T-cell (primary cell): ENCODE results near the gene KAZN. TPM values are rescaled to one million over a fixed set of nuclear protein-coding genes. Genes with fewer than 3 reads are reported as not detected.

Source experiments
- ATAC-seq, 4 experiments: fragments of 200-7000 bp in 3 of 4; fragments of 150-1000 bp in 1 of 4; cut with Tn5 transposase; replicated peaks in 1 of 4; 1 replicate in 3 of 4; 2 replicates in 1 of 4; pipeline ENCODE4 v1.10.0; 2021; ENCODE audit warnings: moderate library complexity in 3 of 4, mild to moderate bottlenecking in 2 of 4, moderate number of reproducible peaks in 1 of 4
- CTCF ChIA-PET, 2 donors: fragments of 300-600 bp; sonication (Branson Sonifier 250); formaldehyde crosslinking; loops; one replicate each; lab custom pipeline; 2022; ENCODE audit warnings: antibody characterized with exemption in 2 of 2; lab: Charles Lee
- POLR2A ChIA-PET, 2 donors: fragments of 300-600 bp; sonication (Branson Sonifier 250); formaldehyde crosslinking; loops; one replicate each; lab custom pipeline; 2022; ENCODE audit warnings: antibody characterized with exemption in 2 of 2; lab: Charles Lee
- DNase-seq, 35 experiments: peaks; one replicate each; pipeline versions ENCODE4 v3.0.0 to v3.0.0-alpha.2; 2013 to 2023
- H3K27ac ChIP-seq: one replicate; pipeline ENCODE4 v1.5.1; 2013; ENCODE audit warnings: low read length
- H3K27me3 ChIP-seq, 2 experiments: replicated peaks in 1 of 2; 1 replicate in 1 of 2; 2 replicates in 1 of 2; pipeline versions ENCODE4 v1.6.1 to v1.7.0; 2013; ENCODE audit warnings: low read length in 1 of 2, mixed read lengths in 1 of 2; ENCODE audit not compliant: control insufficient read depth in 2 of 2, insufficient read depth in 2 of 2; ENCODE audit errors: extremely low read depth in 1 of 2
- H3K36me3 ChIP-seq, 2 donors: 1 replicate in 1 of 2; 2 replicates in 1 of 2; pipeline versions ENCODE4 v1.6.1 to v1.7.0; 2013; ENCODE audit warnings: low read length in 1 of 2; ENCODE audit not compliant: control insufficient read depth in 2 of 2, insufficient read depth in 1 of 2; ENCODE audit errors: extremely low read depth in 1 of 2
- H3K4me1 ChIP-seq, 2 experiments: 1 replicate in 1 of 2; 2 replicates in 1 of 2; pipeline versions ENCODE4 v1.6.1 to v1.7.0; 2013; ENCODE audit warnings: low read length in 2 of 2, mixed read lengths in 1 of 2; ENCODE audit not compliant: insufficient read depth in 2 of 2, control insufficient read depth in 1 of 2; ENCODE audit errors: extremely low read depth in 1 of 2
- H3K4me3 ChIP-seq, 2 donors: 1 replicate in 1 of 2; 2 replicates in 1 of 2; pipeline versions ENCODE4 v1.5.1 to v1.7.0; 2013; ENCODE audit warnings: mild to moderate bottlenecking in 2 of 2, low read length in 1 of 2, moderate library complexity in 1 of 2; ENCODE audit not compliant: control insufficient read depth in 1 of 2; ENCODE audit errors: extremely low read depth in 1 of 2
- H3K9me3 ChIP-seq: 2 replicates; pipeline ENCODE4 v1.7.0; 2013
- H3K27ac Mint-ChIP-seq, 2 donors: one replicate each; pipeline ENCODE4 v1.8.0; 2020 to 2021; ENCODE audit warnings: mild to moderate bottlenecking in 2 of 2, mixed read lengths in 2 of 2
- H3K27me3 Mint-ChIP-seq, 2 donors: one replicate each; pipeline ENCODE4 v1.8.0; 2021 to 2022; ENCODE audit warnings: mixed read lengths in 2 of 2
- H3K36me3 Mint-ChIP-seq: one replicate; pipeline ENCODE4 v1.8.0; 2021; ENCODE audit warnings: mixed read lengths
- H3K4me1 Mint-ChIP-seq, 3 donors: one replicate each; pipeline ENCODE4 v1.8.0; 2020 to 2022; ENCODE audit warnings: mixed read lengths in 3 of 3, mild to moderate bottlenecking in 1 of 3
- H3K4me3 Mint-ChIP-seq, 3 donors: one replicate each; pipeline ENCODE4 v1.8.0; 2020 to 2022; ENCODE audit warnings: mild to moderate bottlenecking in 3 of 3, mixed read lengths in 3 of 3, moderate library complexity in 3 of 3
- H3K9me3 Mint-ChIP-seq, 3 donors: one replicate each; pipeline ENCODE4 v1.8.0; 2020 to 2022; ENCODE audit warnings: mixed read lengths in 3 of 3
- WGBS: methylation state at CpG from one replicate; pipeline ENCODE4 v1.1.5; 2013; ENCODE audit warnings: missing lambda C conversion rate; ENCODE audit not compliant: insufficient coverage; 5-methylcytosine and 5-hydroxymethylcytosine counted together
- total RNA-seq, 35 experiments: library from RNA in 6 of 35; stranded (reverse) in 6 of 35; fragments of 120-200 nt in 1 of 35; gene quantifications; one replicate each; pipeline versions ENCODE4 v1.2.1 to v1.2.4 and lab custom pipeline; 2013 to 2026

The KAZN gene
- total RNA-seq, 5 donors from 2014 or later (not counting 1 experiment from before 2014, with no cell fraction given) = 0.18 to 0.58 (median 0.30) TPM

DNA sequence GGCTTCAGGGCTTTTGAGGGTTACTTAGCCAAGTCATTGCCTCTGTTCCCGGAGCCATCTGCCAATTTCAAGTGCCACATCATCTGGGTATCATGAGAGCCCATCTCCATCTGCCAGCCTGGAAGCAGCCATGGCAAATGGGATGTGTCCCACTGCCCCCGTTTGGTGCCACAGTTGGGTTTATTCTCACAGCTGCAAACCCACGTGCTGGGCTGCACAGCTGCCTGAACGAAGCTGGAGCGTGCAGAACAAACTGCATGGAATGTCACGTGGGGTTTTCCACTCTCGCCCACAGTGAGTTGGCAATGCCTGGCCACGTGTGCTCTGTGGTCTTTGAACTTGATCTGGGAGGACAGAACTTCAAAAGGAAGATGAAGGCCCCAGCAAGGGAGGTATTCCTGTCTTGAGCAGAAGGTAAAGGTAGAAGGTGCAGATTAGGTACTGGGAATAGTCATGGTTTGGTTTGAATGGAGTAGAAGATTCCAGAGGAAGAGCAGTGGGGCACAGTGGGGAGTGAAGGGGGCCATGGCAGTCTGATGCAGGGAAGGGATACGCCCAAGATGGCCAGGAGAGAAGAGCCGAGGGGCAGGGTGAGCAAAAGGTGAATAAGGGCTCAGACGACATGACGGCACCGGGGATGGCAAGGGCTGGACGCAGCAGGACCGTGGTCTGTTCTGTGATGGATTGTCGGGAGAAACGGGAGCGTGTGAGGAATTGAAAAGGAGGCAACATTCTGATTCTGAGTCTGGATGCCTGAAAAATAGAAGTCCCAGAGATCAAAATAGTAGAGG, 222.0 kb downstream of the KAZN start:
- Histone ChIP-seq H3K4me1 (no peaks in the 10 kb centered on the region), H3K27me3 (peaks cover 0 to 8% of the 10 kb centered on the region in 2 experiments), H3K4me3 (no peak overlapping the region), H3K27ac (no peak overlapping the region), H3K36me3 (no peaks in the 10 kb centered on the region), H3K9me3 (no peaks in the 10 kb centered on the region)
- DNase-seq (no peak), ATAC-seq (no peak)
- ChIA-PET CTCF (no interaction called here), POLR2A (no interaction called here)
- Mint-ChIP-seq H3K36me3 (no peaks in the 10 kb centered on the region), H3K4me1 (no peaks in the 10 kb centered on the region), H3K4me3 (no peak overlapping the region), H3K27ac (no peak overlapping the region), H3K9me3 (no peaks in the 10 kb centered on the region), H3K27me3 (peaks cover 8 to 11% of the 10 kb centered on the region in 2 donors)
- 56% methylated on average over 17 of the region's 18 CpGs for WGBS

- no peak overlapping the region for H3K4me3 ChIP-seq
- Mint-ChIP-seq H3K9me3 (no peaks in the 10 kb centered on the region), H3K4me3 (no peak overlapping the region), H3K4me1 (no peaks in the 10 kb centered on the region), H3K27me3 (peaks cover 4 to 11% of the 10 kb centered on the region in 2 donors), H3K27ac (no peak overlapping the region), H3K36me3 (no peaks in the 10 kb centered on the region)
- DNase-seq (no peak), ATAC-seq (no peak)
- ChIA-PET CTCF (no interaction called here), POLR2A (no interaction called here)
- H3K36me3 ChIP-seq = no peaks in the 10 kb centered on the region
- WGBS = 87% methylated on average over 11 of the region's 14 CpGs
- no peaks in the 10 kb centered on the region for H3K4me1 ChIP-seq
- H3K9me3 ChIP-seq = no peaks in the 10 kb centered on the region
- H3K27ac ChIP-seq = no peak overlapping the region
- H3K27me3 ChIP-seq = peaks cover 0 to 16% of the 10 kb centered on the region in 2 experiments
Measured at GRCh38 chr1:14822493-14822892, 224.0 kb downstream of the KAZN start.

DNA sequence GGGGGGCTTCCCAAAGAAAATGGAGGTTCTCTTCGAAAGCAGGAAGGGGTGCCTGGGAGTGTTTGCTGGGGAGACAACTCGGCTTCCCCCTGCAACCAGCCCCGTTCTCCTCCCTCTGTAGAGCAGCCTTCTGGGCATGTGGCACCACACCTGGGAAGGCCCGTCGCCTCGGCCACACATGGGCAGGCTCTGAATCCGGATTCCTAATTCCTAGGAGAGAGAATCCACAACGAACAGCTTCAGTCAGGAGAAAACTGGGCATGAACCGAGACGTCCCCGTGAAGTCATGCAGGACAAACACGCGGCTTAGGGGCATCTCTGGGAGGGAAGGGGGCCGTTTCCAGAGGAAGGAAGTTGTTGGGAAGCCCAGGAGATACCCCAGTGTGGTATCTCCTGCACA, 224.5 kb downstream of the KAZN start:
- no peak overlapping the region for H3K4me3 ChIP-seq

DNA sequence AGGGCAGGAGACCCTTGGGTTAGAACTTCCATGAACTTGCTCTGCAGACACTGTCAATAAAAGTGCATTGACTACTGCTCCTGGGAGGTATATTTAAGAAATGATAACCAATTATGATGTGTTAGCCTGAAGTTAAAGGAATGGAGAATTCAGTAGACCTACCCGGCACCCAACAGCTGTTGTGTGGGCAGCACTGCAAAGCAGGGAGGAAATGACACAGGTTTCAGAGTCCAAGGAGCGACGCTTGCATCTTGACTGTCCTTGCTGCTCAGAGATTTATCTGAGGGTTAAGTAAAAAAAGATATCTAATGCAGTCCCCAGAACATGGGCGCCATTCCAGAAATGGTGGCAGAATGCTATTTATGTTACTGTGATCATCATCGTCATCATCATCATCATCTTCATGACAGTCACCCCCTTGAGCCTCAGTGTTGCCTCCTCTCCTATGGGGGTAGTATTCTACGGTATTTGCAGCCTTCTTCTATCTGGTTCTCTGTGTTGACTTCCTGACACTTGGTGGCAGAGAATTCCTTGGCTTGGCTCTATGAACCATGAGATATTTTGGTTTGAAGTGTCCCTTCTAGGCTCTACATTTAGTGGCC, 225.9 kb downstream of the KAZN start:
- Histone ChIP-seq H3K27ac (no peak overlapping the region), H3K27me3 (peaks cover 0 to 17% of the 10 kb centered on the region in 2 experiments), H3K36me3 (no peaks in the 10 kb centered on the region), H3K4me1 (no peaks in the 10 kb centered on the region), H3K4me3 (no peak overlapping the region), H3K9me3 (no peaks in the 10 kb centered on the region)
- H3K4me1 Mint-ChIP-seq = no peaks in the 10 kb centered on the region
- H3K27me3 Mint-ChIP-seq = peaks cover 8 to 13% of the 10 kb centered on the region in 2 donors
- CTCF ChIA-PET = no interaction called here
- H3K4me3 Mint-ChIP-seq = no peak overlapping the region
- H3K36me3 Mint-ChIP-seq = no peaks in the 10 kb centered on the region
- ATAC-seq (no peak), DNase-seq (no peak)
- H3K27ac Mint-ChIP-seq = no peak overlapping the region
- POLR2A ChIA-PET = no interaction called here
- 14% methylated on average over 1 of the region's 6 CpGs for WGBS
- H3K9me3 Mint-ChIP-seq = no peaks in the 10 kb centered on the region

More for the DNA sequence above, 224.5 kb downstream of the KAZN start:
- Mint-ChIP-seq H3K27ac (no peak overlapping the region), H3K4me1 (no peaks in the 10 kb centered on the region), H3K4me3 (no peak overlapping the region), H3K9me3 (no peaks in the 10 kb centered on the region), H3K27me3 (peaks cover 4 to 13% of the 10 kb centered on the region in 2 donors), H3K36me3 (no peaks in the 10 kb centered on the region)
- Histone ChIP-seq H3K4me1 (no peaks in the 10 kb centered on the region), H3K27me3 (peaks cover 0 to 17% of the 10 kb centered on the region in 2 experiments), H3K9me3 (no peaks in the 10 kb centered on the region), H3K36me3 (no peaks in the 10 kb centered on the region), H3K27ac (no peak overlapping the region)
- POLR2A ChIA-PET = no interaction called here
- ATAC-seq (no peak), DNase-seq (no peak)
- WGBS = 84% methylated on average over 10 of the region's 14 CpGs
- CTCF ChIA-PET = no interaction called here

DNA sequence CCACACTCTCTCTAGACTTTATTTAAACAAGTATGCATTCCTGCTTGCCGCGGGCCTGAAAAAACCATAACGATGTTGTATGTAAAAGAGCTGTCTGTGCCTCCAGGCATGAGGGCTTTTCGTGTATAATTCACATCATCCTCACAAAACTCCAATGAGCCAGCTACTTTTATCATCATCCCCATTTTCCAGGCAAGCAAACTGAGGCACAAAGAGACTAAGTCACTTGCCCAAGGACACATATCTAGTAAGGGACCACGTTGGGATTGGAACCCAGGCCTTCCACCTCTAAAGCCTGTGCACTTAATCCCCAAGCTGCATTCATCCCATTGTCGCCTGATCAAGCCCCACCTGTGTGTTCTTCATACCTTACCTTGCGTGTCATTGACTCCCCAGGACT, 226.9 kb downstream of the KAZN start:
- H3K36me3 ChIP-seq = no peaks in the 10 kb centered on the region
- ChIA-PET POLR2A (no interaction called here), CTCF (no interaction called here)
- H3K4me3 ChIP-seq = no peak overlapping the region
- Mint-ChIP-seq H3K4me1 (no peaks in the 10 kb centered on the region), H3K27me3 (peaks cover 7 to 13% of the 10 kb centered on the region in 2 donors), H3K9me3 (no peaks in the 10 kb centered on the region), H3K27ac (no peak overlapping the region), H3K36me3 (no peaks in the 10 kb centered on the region), H3K4me3 (no peak overlapping the region)
- no peak for DNase-seq
- H3K9me3 ChIP-seq = no peaks in the 10 kb centered on the region
- peaks cover 0 to 17% of the 10 kb centered on the region in 2 experiments for H3K27me3 ChIP-seq
- H3K27ac ChIP-seq = no peak overlapping the region
- H3K4me1 ChIP-seq = no peaks in the 10 kb centered on the region
- WGBS = 67% methylated on average over 3 of the region's 7 CpGs
- no peak for ATAC-seq

GRCh38 chr1:14826172-14826636, 227.7 kb downstream of the KAZN start:
- Mint-ChIP-seq H3K4me1 (no peaks in the 10 kb centered on the region), H3K9me3 (no peaks in the 10 kb centered on the region), H3K4me3 (no peak overlapping the region), H3K36me3 (no peaks in the 10 kb centered on the region), H3K27ac (no peak overlapping the region), H3K27me3 (peaks cover 4 to 11% of the 10 kb centered on the region in 2 donors)
- ChIA-PET POLR2A (no interaction called here), CTCF (no interaction called here)
- DNase-seq = no peak
- Histone ChIP-seq H3K9me3 (no peaks in the 10 kb centered on the region), H3K4me1 (no peaks in the 10 kb centered on the region), H3K27ac (no peak overlapping the region), H3K4me3 (no peak overlapping the region), H3K36me3 (no peaks in the 10 kb centered on the region), H3K27me3 (peaks cover 0 to 14% of the 10 kb centered on the region in 2 experiments)
- WGBS = 39% methylated on average over 11 of the region's 13 CpGs
- no peak for ATAC-seq
